ENCODE results near the gene FALEC. TPM values are rescaled to one million over a fixed set of nuclear protein-coding genes. Genes with fewer than 3 reads are reported as not detected.

Gene FALEC
- total RNA-seq, 1 experiment from 2014 or later = not detected

GRCh38 chr1:150552128-150552910 lies 36.8 kb downstream of the FALEC start:
- in situ Hi-C loops (cut with HindIII; ENCODE audit: low pct_unique_long_range_greater_than_20kb, low sequenced_read_pairs) = no loop called here
- no peak for DNase-seq (ENCODE audit: low read depth, low spot score)

GRCh38 chr1:150552911-150553289 lies 37.3 kb downstream of the FALEC start:
- in situ Hi-C loops (cut with HindIII; ENCODE audit: low pct_unique_long_range_greater_than_20kb, low sequenced_read_pairs) = no loop called here
- DNase-seq (ENCODE audit: low read depth, low spot score) = no peak

GRCh38 chr1:150553392-150554085 lies 38.0 kb downstream of the FALEC start:
- no peak for DNase-seq (ENCODE audit: low read depth, low spot score)
- in situ Hi-C loops (cut with HindIII; ENCODE audit: low pct_unique_long_range_greater_than_20kb, low sequenced_read_pairs) = no loop called here

GRCh38 chr1:150554086-150554452 lies 38.5 kb downstream of the FALEC start:
- in situ Hi-C loops (cut with HindIII; ENCODE audit: low pct_unique_long_range_greater_than_20kb, low sequenced_read_pairs) = no loop called here
- no peak for DNase-seq (ENCODE audit: low read depth, low spot score)

- in situ Hi-C loops (cut with HindIII; ENCODE audit: low pct_unique_long_range_greater_than_20kb, low sequenced_read_pairs) = no loop called here
- no peak for DNase-seq (ENCODE audit: low read depth, low spot score)
These were observed 39.8 kb downstream of the FALEC start for GRCh38 chr1:150555198-150555970.

GRCh38 chr1:150555971-150556865 lies 40.7 kb downstream of the FALEC start:
- DNase-seq (ENCODE audit: low read depth, low spot score) = no peak
- in situ Hi-C loops (cut with HindIII; ENCODE audit: low pct_unique_long_range_greater_than_20kb, low sequenced_read_pairs) = no loop called here

- in situ Hi-C loops (cut with HindIII; ENCODE audit: low pct_unique_long_range_greater_than_20kb, low sequenced_read_pairs) = no loop called here
- DNase-seq (ENCODE audit: low read depth, low spot score) = no peak
These were observed 41.6 kb downstream of the FALEC start for GRCh38 chr1:150557065-150557600.

- DNase-seq (ENCODE audit: low read depth, low spot score) = no peak
- in situ Hi-C loops (cut with HindIII; ENCODE audit: low pct_unique_long_range_greater_than_20kb, low sequenced_read_pairs) = no loop called here
These were observed 42.3 kb downstream of the FALEC start for GRCh38 chr1:150557813-150558212.

GRCh38 chr1:150558303-150558704 lies 42.8 kb downstream of the FALEC start:
- in situ Hi-C loops (cut with HindIII; ENCODE audit: low pct_unique_long_range_greater_than_20kb, low sequenced_read_pairs) = no loop called here
- no peak for DNase-seq (ENCODE audit: low read depth, low spot score)

- in situ Hi-C loops (cut with HindIII; ENCODE audit: low pct_unique_long_range_greater_than_20kb, low sequenced_read_pairs) = no loop called here
- DNase-seq (ENCODE audit: low read depth, low spot score) = no peak
These were observed 43.5 kb downstream of the FALEC start for GRCh38 chr1:150558761-150559655.

GRCh38 chr1:150559656-150560010 lies 44.1 kb downstream of the FALEC start:
- in situ Hi-C loops (cut with HindIII; ENCODE audit: low pct_unique_long_range_greater_than_20kb, low sequenced_read_pairs) = no loop called here
- DNase-seq (ENCODE audit: low read depth, low spot score) = no peak

- DNase-seq (ENCODE audit: low read depth, low spot score) = peak; percentile 83
- in situ Hi-C loops (cut with HindIII; ENCODE audit: low pct_unique_long_range_greater_than_20kb, low sequenced_read_pairs) = no loop called here
These were observed 44.5 kb downstream of the FALEC start for GRCh38 chr1:150560011-150560438.

GRCh38 chr1:150560576-150561253 lies 45.2 kb downstream of the FALEC start:
- peak; percentile 91 for DNase-seq (ENCODE audit: low read depth, low spot score)
- in situ Hi-C loops (cut with HindIII; ENCODE audit: low pct_unique_long_range_greater_than_20kb, low sequenced_read_pairs) = no loop called here

- peak; percentile 94 for DNase-seq (ENCODE audit: low read depth, low spot score)
- in situ Hi-C loops (cut with HindIII; ENCODE audit: low pct_unique_long_range_greater_than_20kb, low sequenced_read_pairs) = no loop called here
These were observed 45.9 kb downstream of the FALEC start for GRCh38 chr1:150561254-150561973.

GRCh38 chr1:150561974-150562445 lies 46.5 kb downstream of the FALEC start:
- in situ Hi-C loops (cut with HindIII; ENCODE audit: low pct_unique_long_range_greater_than_20kb, low sequenced_read_pairs) = no loop called here
- peak; percentile 93 for DNase-seq (ENCODE audit: low read depth, low spot score)

All from SK-MEL-5 (cell line).